Astrocyte of the spinal cord (primary cell): Measurements from ENCODE around the gene MAFB.
A peak's percentile ranks its signal among the peaks of the same experiment; 100 is the strongest.

Experiments used
- DNase-seq: peaks from one replicate; pipeline ENCODE4 v3.0.0; 2011; ENCODE audit warnings: low read depth, low spot score
- H3K4me3 ChIP-seq: 2 replicates; pipeline ENCODE4 v1.5.1; 2011; ENCODE audit warnings: low read depth, mild to moderate bottlenecking, low read length, moderate library complexity
- CTCF ChIP-seq: IDR thresholded peaks from 2 replicates; pipeline ENCODE4 v1.5.1; 2012; ENCODE audit warnings: low read depth, mild to moderate bottlenecking, low read length, inconsistent platforms
- in situ Hi-C: cut with HindIII; loops from 2 replicates; pipeline ENCODE4 v1.10.0; 2017; ENCODE audit warnings: low sequenced_read_pairs

Gene MAFB

DNA sequence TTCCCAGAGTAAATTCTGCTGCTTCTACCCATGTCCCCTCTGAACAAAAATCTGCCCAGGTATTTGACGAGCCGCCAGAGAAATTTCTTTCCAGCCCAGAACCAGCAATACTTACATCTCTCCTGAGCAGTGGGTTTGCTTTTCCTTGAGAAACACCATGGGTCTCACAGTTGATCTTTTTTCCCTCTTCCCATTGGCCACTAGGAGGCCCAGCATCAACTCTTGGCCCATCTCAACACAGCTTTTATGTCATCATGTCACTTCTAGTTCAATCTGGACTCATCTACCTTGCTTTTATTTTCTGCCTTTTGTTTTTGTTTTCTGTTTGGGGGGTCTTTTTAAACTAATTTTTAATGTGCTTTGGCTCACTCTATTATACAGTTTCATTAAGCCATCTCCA is 18.8 kb downstream of the MAFB start:
- in situ Hi-C loops = no loop called here
- no peak for DNase-seq
- TF ChIP-seq CTCF = no peak
- no peak overlapping the region for H3K4me3 ChIP-seq

- no peak for TF ChIP-seq CTCF
- H3K4me3 ChIP-seq = no peak overlapping the region
- in situ Hi-C loops = no loop called here
- no peak for DNase-seq
Observed at GRCh38 chr20:40669692-40670091, 19.3 kb downstream of the MAFB start.

DNA sequence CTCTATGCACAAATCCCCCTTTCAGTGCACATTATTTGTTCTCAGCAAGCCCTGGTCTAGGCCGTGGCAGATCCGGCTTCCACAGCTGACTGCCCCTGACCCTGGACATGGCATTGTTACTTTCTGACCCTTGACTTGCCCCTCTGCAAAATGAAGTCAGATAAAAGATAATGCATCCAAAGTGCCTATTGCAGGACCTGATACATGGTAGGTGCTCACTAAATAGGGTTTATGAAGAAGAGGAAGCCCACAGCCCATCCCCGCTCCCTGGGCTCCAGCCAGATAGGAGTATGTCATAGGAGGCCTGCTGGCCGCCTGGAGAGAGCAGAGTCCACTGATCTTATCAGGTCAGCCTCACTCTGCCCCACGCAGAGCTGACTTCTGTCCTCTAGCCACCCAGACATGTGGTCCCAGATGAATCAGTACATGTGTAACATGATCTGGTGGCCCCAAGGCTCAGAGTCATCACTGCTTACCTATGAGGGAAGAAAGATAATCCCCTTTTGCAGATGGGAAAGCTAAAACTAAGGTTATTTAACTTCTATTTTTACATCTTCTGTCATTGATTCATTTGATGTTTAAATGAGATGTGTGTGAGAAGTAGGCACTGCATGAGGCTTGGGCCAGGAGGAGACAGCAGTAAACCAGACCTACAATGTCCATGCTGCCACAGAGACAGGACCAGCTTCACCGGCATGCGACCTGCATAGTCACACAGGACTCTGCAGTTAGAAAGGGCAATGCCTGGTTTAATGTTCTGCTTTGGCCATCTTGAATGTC is 20.4 kb downstream of the MAFB start:
- DNase-seq = peak; percentile 31

DNA sequence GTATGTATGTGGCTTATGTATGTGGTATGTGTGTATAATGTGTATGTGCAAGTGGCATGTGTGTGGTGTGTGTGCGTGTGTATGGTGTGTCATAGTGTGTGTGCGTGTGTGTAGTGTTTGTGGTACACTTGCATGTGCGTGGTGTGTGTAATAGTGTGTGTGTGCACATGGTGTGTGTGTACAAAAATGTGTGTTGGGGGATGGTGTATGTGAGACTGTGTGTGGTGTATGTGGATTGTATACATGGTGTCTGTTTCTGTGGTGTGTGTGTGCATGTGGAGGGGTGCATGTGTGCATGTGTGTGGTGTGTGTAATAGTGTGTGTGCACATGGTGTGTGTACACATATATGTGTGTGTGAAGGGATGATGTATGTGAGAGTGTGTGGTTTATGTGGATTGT is 21.5 kb downstream of the MAFB start:
- no peak for DNase-seq
- no peak for TF ChIP-seq CTCF
- in situ Hi-C loops = no loop called here
- H3K4me3 ChIP-seq = no peak overlapping the region

More for the DNA sequence above, 20.4 kb downstream of the MAFB start:
- TF ChIP-seq CTCF = no peak
- H3K4me3 ChIP-seq = no peak overlapping the region
- in situ Hi-C loops = no loop called here

DNA sequence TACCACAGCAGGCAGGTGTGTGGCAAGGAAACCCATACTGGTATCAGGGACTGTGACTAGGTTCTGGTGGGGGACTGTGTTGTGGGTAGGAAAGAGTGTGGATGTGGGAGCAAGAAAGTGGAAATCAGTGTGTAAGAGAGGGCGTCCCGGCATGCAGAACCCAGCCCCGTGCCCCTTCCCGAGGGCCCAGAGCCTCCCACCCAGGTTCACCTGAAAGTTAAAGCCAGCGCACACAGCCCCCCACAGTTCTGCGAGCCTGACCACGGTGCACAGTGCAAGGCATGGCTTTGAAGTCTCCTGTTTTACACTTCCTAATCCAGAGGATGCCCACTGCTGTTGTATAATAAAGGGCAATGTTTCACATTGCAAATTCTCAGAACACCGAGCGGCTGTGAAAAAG is 22.7 kb downstream of the MAFB start:
- no peak for TF ChIP-seq CTCF
- H3K4me3 ChIP-seq = no peak overlapping the region
- in situ Hi-C loops = no loop called here
- no peak for DNase-seq

GRCh38 chr20:40664891-40665290 is 24.1 kb downstream of the MAFB start:
- TF ChIP-seq CTCF = no peak
- DNase-seq = no peak
- no peak overlapping the region for H3K4me3 ChIP-seq
- in situ Hi-C loops = no loop called here
